Esophagus squamous epithelium (tissue), 4 donors: Measurements from ENCODE around the gene HFE.

Experiments used
- CTCF ChIP-seq, 6 experiments: fragments of 450-650 bp in 4 of 6; fragments of 200-600 bp in 2 of 6; sonication (generic) in 2 of 6; IDR thresholded peaks; one replicate each; pipeline ENCODE4 v1.5.1; 2016 to 2019; ENCODE audit warnings: antibody characterized with exemption in 6 of 6, mild to moderate bottlenecking in 4 of 6, moderate library complexity in 4 of 6
- POLR2A ChIP-seq, 4 donors: fragments of 450-650 bp; IDR thresholded peaks; one replicate each; pipeline ENCODE4 v1.6.1; 2017; ENCODE audit warnings: antibody characterized with exemption in 4 of 4, mild to moderate bottlenecking in 4 of 4, moderate library complexity in 3 of 4

GRCh38 chr6:26041946-26042345, 45.3 kb upstream of the HFE start:
- TF ChIP-seq CTCF (IDR thresholded peaks at IDR 0.05) (no peak), POLR2A (IDR thresholded peaks at IDR 0.05) (no peak)
